GM23338 (cell line): Measurements from ENCODE around the gene SEMA5A. TPM values are rescaled to one million over a fixed set of nuclear protein-coding genes. Genes with fewer than 3 reads are reported as not detected.

Experiments used
- ATAC-seq: fragments of 200-7000 bp; cut with Tn5 transposase; 3 replicates; pipeline ENCODE4 v1.9.1; 2020
- DNase-seq: peaks from one replicate; pipeline ENCODE4 v3.0.0-alpha.2; 2015; ENCODE audit warnings: low spot score
- H2AFZ ChIP-seq: fragments of 200-600 bp; sonication (generic); 2 replicates; pipeline ENCODE4 v1.8.0; 2016; ENCODE audit warnings: antibody characterized with exemption, mild to moderate bottlenecking, moderate library complexity
- H3F3A ChIP-seq: fragments of 200-600 bp; sonication (generic); replicated peaks from 2 replicates; pipeline ENCODE4 v1.8.0; 2017; ENCODE audit warnings: antibody characterized with exemption, mixed run types, low read depth
- H3K27ac ChIP-seq: fragments of 200-600 bp; sonication (generic); 2 replicates; pipeline ENCODE4 v1.6.1; 2016; ENCODE audit warnings: low read depth
- H3K27me3 ChIP-seq: fragments of 200-600 bp; sonication (generic); 2 replicates; pipeline ENCODE4 v1.8.0; 2016; ENCODE audit warnings: mild to moderate bottlenecking, mixed run types, moderate library complexity; ENCODE audit not compliant: insufficient read depth
- H3K36me3 ChIP-seq: fragments of 200-600 bp; sonication (generic); 2 replicates; pipeline ENCODE4 v1.8.0; 2016; ENCODE audit warnings: mild to moderate bottlenecking; ENCODE audit not compliant: insufficient read depth
- H3K4me1 ChIP-seq: fragments of 200-600 bp; sonication (generic); 2 replicates; pipeline ENCODE4 v1.8.0; 2016; ENCODE audit warnings: mild to moderate bottlenecking, moderate library complexity; ENCODE audit not compliant: insufficient read depth
- H3K4me2 ChIP-seq: fragments of 200-600 bp; sonication (generic); 2 replicates; pipeline ENCODE4 v1.7.1; 2017; ENCODE audit warnings: mixed run types
- H3K4me3 ChIP-seq: fragments of 200-600 bp; sonication (generic); 2 replicates; pipeline ENCODE4 v1.6.1; 2016; ENCODE audit warnings: mixed run types
- H3K79me2 ChIP-seq: fragments of 200-600 bp; sonication (generic); replicated peaks from 2 replicates; pipeline ENCODE4 v1.8.0; 2017; ENCODE audit warnings: mild to moderate bottlenecking; ENCODE audit not compliant: insufficient read depth
- H3K9me2 ChIP-seq: fragments of 200-600 bp; sonication (generic); 2 replicates; pipeline ENCODE4 v1.8.0; 2017; ENCODE audit not compliant: insufficient read depth
- H4K20me1 ChIP-seq: fragments of 200-600 bp; sonication (generic); replicated peaks from 2 replicates; pipeline ENCODE4 v1.8.0; 2017; ENCODE audit warnings: mild to moderate bottlenecking; ENCODE audit not compliant: insufficient read depth
- H3K27ac Mint-ChIP-seq: 2 replicates; pipeline ENCODE4 v1.8.0; 2020; ENCODE audit warnings: inconsistent platforms, mild to moderate bottlenecking, moderate library complexity, mixed read lengths
- H3K27me3 Mint-ChIP-seq: 3 replicates; pipeline ENCODE4 v1.8.0; 2022; ENCODE audit warnings: low read depth, mild to moderate bottlenecking, moderate library complexity, mixed read lengths, inconsistent platforms; ENCODE audit not compliant: insufficient read depth, poor library complexity
- H3K36me3 Mint-ChIP-seq: 3 replicates; pipeline ENCODE4 v1.8.0; 2021; ENCODE audit warnings: low read depth, mild to moderate bottlenecking, inconsistent platforms, moderate library complexity, mixed read lengths
- H3K4me1 Mint-ChIP-seq: 3 replicates; pipeline ENCODE4 v1.8.0; 2020; ENCODE audit warnings: mild to moderate bottlenecking, inconsistent platforms, mixed read lengths
- H3K4me3 Mint-ChIP-seq: 3 replicates; pipeline ENCODE4 v1.8.0; 2021; ENCODE audit warnings: moderate library complexity, mild to moderate bottlenecking, inconsistent platforms, mixed read lengths
- H3K9me3 Mint-ChIP-seq: 3 replicates; pipeline ENCODE4 v1.8.0; 2020; ENCODE audit warnings: moderate library complexity, mild to moderate bottlenecking, inconsistent platforms, mixed read lengths
- EZH2 ChIP-seq: fragments of 200-600 bp; sonication (generic); IDR thresholded peaks from one replicate; pipeline ENCODE4 v1.8.0; 2017; ENCODE audit warnings: antibody characterized with exemption, mild to moderate bottlenecking, low read depth; ENCODE audit not compliant: unreplicated experiment
- EZH2phosphoT487 ChIP-seq: fragments of 200-600 bp; sonication (generic); IDR thresholded peaks from one replicate; pipeline ENCODE4 v1.8.1; 2018; ENCODE audit warnings: antibody characterized with exemption; ENCODE audit not compliant: unreplicated experiment
- POLR2AphosphoS5 ChIP-seq: IDR thresholded peaks from 2 replicates; pipeline ENCODE4 v1.6.1; 2016; ENCODE audit warnings: antibody characterized with exemption, low read depth
- ZNF114 ChIP-seq: fragments of 250-450 bp; sonication (Bioruptor Pico); IDR thresholded peaks from 2 replicates; pipeline ENCODE4 v1.5.0; 2020; ENCODE audit warnings: mild to moderate bottlenecking, moderate library complexity
- polyA plus RNA-seq: library from polyadenylated mRNA; unstranded; fragments of >200 nt; fragmentation: Nextera tagmentation; extraction: Ambion mirVana; gene quantifications from 2 replicates; pipeline ENCODE4 v1.2.1, GENCODE V29; 2016
- total RNA-seq: library from RNA; depleted of rRNA; stranded (reverse); fragments of >200 nt; shearing (Covaris generic); gene quantifications from 2 replicates; pipeline ENCODE4 v1.2.3, GENCODE V29; 2014
- TF ChIP-seq, protein P1 (sequence below): IDR thresholded peaks from one replicate; pipeline ENCODE4 v1.6.1; 2018; ENCODE audit warnings: antibody characterized with exemption; ENCODE audit not compliant: unreplicated experiment
- TF ChIP-seq, protein P2 (sequence below), 2 experiments: fragments of 200-600 bp in 1 of 2; sonication (generic) in 1 of 2; conservative IDR thresholded peaks; 2 replicates each; pipeline versions ENCODE4 v1.5.1 to v1.6.1; 2016 to 2017; ENCODE audit warnings: antibody characterized with exemption in 2 of 2, low read depth in 2 of 2, mild to moderate bottlenecking in 2 of 2, moderate library complexity in 1 of 2

The SEMA5A gene
- total and polyA plus RNA-seq, 2 experiments from 2014 or later: 2.1 to 8.1 TPM

DNA sequence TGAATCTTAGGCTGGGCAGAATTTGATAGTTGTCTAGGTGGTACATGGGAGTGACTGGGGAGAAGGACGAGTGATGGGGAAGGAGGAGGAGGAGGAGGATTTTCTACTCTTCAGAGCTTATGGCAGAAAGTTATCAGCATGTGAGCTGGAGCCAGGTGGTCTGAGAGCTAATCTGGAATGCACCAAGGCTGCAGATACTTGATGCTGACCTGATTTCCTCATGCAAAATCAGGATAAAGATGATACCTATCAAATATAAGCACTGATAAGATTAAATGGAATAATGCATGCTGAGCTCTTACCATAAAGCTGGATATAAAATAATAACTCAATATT lies 250.4 kb downstream of the SEMA5A start:
- Mint-ChIP-seq H3K9me3 (no peaks in the 10 kb centered on the region; the same call in 2 of the 3 replicates), H3K27ac (no peak overlapping the region), H3K4me1 (peaks cover 14% of the 10 kb centered on the region), H3K36me3 (0 out of 3 replicates have a peak, but pooled peaks cover 2% of the 10 kb centered on the region), H3K4me3 (0 out of 3 replicates have a peak overlapping the region, but pooled peaks have one; percentile 32), H3K27me3 (peaks cover 2% of the 10 kb centered on the region)
- ATAC-seq (peak; percentile 73), DNase-seq (no peak)
- peak overlapping the region; percentile 8; the same call in 1 of the 2 replicates for H3K27ac ChIP-seq
- no peaks in the 10 kb centered on the region for H3K27me3 ChIP-seq
- no peak overlapping the region for H2AFZ ChIP-seq
- H3K4me2 ChIP-seq: peak overlapping the region; percentile 15
- peaks cover 3% of the 10 kb centered on the region; the same call in 1 of the 2 replicates for H3K9me2 ChIP-seq
- peaks cover 9% of the 10 kb centered on the region for H3K4me1 ChIP-seq
- TF ChIP-seq, protein P1, sequence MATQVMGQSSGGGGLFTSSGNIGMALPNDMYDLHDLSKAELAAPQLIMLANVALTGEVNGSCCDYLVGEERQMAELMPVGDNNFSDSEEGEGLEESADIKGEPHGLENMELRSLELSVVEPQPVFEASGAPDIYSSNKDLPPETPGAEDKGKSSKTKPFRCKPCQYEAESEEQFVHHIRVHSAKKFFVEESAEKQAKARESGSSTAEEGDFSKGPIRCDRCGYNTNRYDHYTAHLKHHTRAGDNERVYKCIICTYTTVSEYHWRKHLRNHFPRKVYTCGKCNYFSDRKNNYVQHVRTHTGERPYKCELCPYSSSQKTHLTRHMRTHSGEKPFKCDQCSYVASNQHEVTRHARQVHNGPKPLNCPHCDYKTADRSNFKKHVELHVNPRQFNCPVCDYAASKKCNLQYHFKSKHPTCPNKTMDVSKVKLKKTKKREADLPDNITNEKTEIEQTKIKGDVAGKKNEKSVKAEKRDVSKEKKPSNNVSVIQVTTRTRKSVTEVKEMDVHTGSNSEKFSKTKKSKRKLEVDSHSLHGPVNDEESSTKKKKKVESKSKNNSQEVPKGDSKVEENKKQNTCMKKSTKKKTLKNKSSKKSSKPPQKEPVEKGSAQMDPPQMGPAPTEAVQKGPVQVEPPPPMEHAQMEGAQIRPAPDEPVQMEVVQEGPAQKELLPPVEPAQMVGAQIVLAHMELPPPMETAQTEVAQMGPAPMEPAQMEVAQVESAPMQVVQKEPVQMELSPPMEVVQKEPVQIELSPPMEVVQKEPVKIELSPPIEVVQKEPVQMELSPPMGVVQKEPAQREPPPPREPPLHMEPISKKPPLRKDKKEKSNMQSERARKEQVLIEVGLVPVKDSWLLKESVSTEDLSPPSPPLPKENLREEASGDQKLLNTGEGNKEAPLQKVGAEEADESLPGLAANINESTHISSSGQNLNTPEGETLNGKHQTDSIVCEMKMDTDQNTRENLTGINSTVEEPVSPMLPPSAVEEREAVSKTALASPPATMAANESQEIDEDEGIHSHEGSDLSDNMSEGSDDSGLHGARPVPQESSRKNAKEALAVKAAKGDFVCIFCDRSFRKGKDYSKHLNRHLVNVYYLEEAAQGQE: no peak
- no peak overlapping the region for H3K4me3 ChIP-seq
- H3K36me3 ChIP-seq: no peaks in the 10 kb centered on the region
- H4K20me1 ChIP-seq: no peaks in the 10 kb centered on the region
- H3K79me2 ChIP-seq: no peaks in the 10 kb centered on the region
- H3F3A ChIP-seq: no peaks in the 10 kb centered on the region

DNA sequence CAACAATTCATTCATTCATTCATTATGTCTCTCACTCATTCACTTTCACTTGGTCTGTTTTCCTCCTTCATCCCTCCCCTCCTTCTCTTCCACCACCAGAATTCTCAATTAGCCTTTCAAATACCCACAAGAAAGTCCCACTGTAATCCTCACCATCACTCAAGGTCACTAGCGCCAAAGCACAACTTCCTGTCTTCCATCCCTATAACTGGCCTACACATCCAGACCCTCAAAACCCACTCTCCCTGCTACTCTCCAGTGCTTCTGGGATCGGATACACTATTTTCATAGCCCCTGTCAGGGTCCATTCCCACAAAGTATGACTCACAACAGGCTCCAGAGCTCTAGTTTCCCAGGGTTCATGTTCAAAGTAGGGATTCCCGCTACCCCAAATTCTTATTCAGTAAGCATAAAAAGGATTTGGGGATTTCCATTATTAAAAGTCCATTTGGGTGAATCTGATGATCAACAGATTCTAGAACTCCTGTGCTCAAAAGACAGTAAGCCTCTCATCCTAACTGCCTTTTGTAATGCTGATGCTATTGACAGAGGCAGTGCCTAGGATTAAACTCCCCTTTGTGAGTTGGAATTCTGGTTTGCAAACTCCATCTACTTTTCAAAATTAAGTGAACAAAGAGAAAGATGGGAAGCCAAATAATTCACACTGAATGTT lies 250.9 kb downstream of the SEMA5A start:
- Histone ChIP-seq H3F3A (no peaks in the 10 kb centered on the region), H3K4me2 (peak overlapping the region; percentile 15), H2AFZ (no peak overlapping the region), H3K27ac (peak overlapping the region; percentile 17; the same call in 1 of the 2 replicates), H3K27me3 (no peaks in the 10 kb centered on the region), H3K4me1 (peaks cover 9% of the 10 kb centered on the region), H3K36me3 (no peaks in the 10 kb centered on the region), H3K79me2 (no peaks in the 10 kb centered on the region), H3K4me3 (no peak overlapping the region), H4K20me1 (no peaks in the 10 kb centered on the region), H3K9me2 (peaks cover 3% of the 10 kb centered on the region; the same call in 1 of the 2 replicates)
- Mint-ChIP-seq H3K27me3 (peaks cover 2% of the 10 kb centered on the region), H3K27ac (peak overlapping the region; percentile 46; the same call in 1 of the 2 replicates), H3K36me3 (0 out of 3 replicates have a peak, but pooled peaks cover 2% of the 10 kb centered on the region), H3K9me3 (no peaks in the 10 kb centered on the region; the same call in 2 of the 3 replicates), H3K4me1 (peaks cover 14% of the 10 kb centered on the region), H3K4me3 (0 out of 3 replicates have a peak overlapping the region, but pooled peaks have one; percentile 32)
- peak; percentile 65 for DNase-seq
- ATAC-seq: peak; percentile 92
- TF ChIP-seq EZH2phosphoT487 (no peak), POLR2AphosphoS5 (no peak), EZH2 (no peak), ZNF114 (CRISPR knock-in tag) (no peak)

DNA sequence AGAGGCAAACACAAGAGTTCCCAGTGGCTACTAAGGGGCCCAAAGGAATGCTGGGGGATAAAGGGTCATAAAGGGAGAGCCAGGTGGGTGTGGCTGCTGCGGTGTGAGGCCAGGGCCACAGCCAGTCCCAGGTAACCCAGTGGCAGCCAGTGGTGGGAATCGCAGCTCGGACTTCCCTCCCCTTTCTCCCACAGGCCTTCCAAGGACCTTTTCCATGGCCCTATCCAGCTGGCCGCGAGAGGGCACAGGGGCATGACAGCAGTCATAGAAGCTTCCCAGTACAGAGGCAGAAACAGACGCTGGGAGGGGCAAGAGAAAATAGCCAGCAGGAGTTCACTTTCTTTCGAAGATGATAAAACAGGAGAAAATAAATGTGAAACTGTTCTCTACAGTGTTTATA lies 257.6 kb downstream of the SEMA5A start:
- peak; percentile 75 for ATAC-seq
- no peaks in the 10 kb centered on the region for H3K36me3 ChIP-seq
- H2AFZ ChIP-seq: no peak overlapping the region
- no peak overlapping the region for H3K27ac Mint-ChIP-seq
- no peak overlapping the region for H3K4me3 Mint-ChIP-seq
- H3K4me1 Mint-ChIP-seq: no peaks in the 10 kb centered on the region
- H3K4me2 ChIP-seq: no peak overlapping the region
- H3F3A ChIP-seq: no peaks in the 10 kb centered on the region
- H3K36me3 Mint-ChIP-seq: no peaks in the 10 kb centered on the region
- no peaks in the 10 kb centered on the region for H4K20me1 ChIP-seq
- H3K27me3 Mint-ChIP-seq: peaks cover 4% of the 10 kb centered on the region
- no peak overlapping the region for H3K4me3 ChIP-seq
- H3K9me3 Mint-ChIP-seq: no peaks in the 10 kb centered on the region
- no peak overlapping the region for H3K27ac ChIP-seq
- no peaks in the 10 kb centered on the region for H3K4me1 ChIP-seq
- H3K27me3 ChIP-seq: no peaks in the 10 kb centered on the region
- 0 out of 2 replicates have a peak, but pooled peaks cover 3% of the 10 kb centered on the region for H3K9me2 ChIP-seq
- TF ChIP-seq, protein P1: no peak
- TF ChIP-seq, protein P2, sequence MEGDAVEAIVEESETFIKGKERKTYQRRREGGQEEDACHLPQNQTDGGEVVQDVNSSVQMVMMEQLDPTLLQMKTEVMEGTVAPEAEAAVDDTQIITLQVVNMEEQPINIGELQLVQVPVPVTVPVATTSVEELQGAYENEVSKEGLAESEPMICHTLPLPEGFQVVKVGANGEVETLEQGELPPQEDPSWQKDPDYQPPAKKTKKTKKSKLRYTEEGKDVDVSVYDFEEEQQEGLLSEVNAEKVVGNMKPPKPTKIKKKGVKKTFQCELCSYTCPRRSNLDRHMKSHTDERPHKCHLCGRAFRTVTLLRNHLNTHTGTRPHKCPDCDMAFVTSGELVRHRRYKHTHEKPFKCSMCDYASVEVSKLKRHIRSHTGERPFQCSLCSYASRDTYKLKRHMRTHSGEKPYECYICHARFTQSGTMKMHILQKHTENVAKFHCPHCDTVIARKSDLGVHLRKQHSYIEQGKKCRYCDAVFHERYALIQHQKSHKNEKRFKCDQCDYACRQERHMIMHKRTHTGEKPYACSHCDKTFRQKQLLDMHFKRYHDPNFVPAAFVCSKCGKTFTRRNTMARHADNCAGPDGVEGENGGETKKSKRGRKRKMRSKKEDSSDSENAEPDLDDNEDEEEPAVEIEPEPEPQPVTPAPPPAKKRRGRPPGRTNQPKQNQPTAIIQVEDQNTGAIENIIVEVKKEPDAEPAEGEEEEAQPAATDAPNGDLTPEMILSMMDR (conservative IDR thresholded peaks at IDR 0.05; ENCODE audit: low read depth in 2 of 2): peak in 1 of 2 experiments; percentile 28; a peak in 1 of 4 replicates
- DNase-seq: peak; percentile 27
- H3K79me2 ChIP-seq: no peaks in the 10 kb centered on the region
